ENCODE data around the gene DTNB. TPM values are rescaled to one million over a fixed set of nuclear protein-coding genes. Genes with fewer than 3 reads are reported as not detected.
A peak's percentile ranks its signal among the peaks of the same experiment; 100 is the strongest.

The DTNB gene
- polyA plus RNA-seq, 1 of the 3 experiments (the other 2 are of a cell fraction): 15.3 TPM

- H2AFZ ChIP-seq (ENCODE audit: low read depth): no peak overlapping the region
- WGBS (ENCODE audit: low lambda C conversion rate): 75% methylated on average over 7 of the region's 7 CpGs
Measured at GRCh38 chr2:25349397-25349796, 324.0 kb downstream of the DTNB start.

DNA sequence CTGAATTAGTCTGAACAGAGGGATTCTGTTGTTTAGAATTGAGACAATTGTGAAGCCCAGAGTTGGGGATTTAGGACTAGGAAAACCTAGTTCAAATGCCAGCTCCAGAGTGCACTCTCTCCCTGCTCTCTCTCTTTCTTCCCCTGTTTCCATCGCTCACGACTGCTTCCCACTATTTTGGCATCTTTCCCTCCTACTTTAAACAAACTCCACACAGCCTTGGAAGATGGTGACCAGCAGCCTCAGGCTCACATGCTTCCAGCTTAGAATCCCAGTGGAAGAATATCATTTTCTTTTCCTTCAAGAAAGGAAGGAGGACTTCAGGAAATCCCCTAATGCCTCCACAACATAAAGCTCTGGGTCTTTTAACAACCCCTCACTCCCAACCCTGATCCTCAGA lies 325.5 kb downstream of the DTNB start:
- TF ChIP-seq TAF1 (IDR thresholded peaks at IDR 0.05; ENCODE audit: borderline replicate concordance, low read depth, low read length) (no peak), RCOR1 (IDR thresholded peaks at IDR 0.05; ENCODE audit: low read length) (no peak), ELF1 (IDR thresholded peaks at IDR 0.05) (no peak)
- Histone ChIP-seq H3F3A (replicated peaks; ENCODE audit: insufficient read depth) (no peaks in the 10 kb centered on the region), H2AFZ (ENCODE audit: low read depth) (no peak overlapping the region), H3K4me3 (ENCODE audit: low read depth in 2 of 2, low read length in 1 of 2) (no peak overlapping the region), H3K4me2 (no peak overlapping the region), H3K9me2 (no peaks in the 10 kb centered on the region), H3K4me1 (ENCODE audit: control insufficient read depth in 1 of 2, insufficient read depth in 2 of 2, low read depth in 1 of 2, low read length in 1 of 2) (peaks cover 3 to 9% of the 10 kb centered on the region in 2 experiments; a peak in 2 of 4 replicates), H3K27me3 (ENCODE audit: insufficient read depth) (no peaks in the 10 kb centered on the region), H4K20me1 (ENCODE audit: insufficient read depth) (no peaks in the 10 kb centered on the region), H3K9ac (no peak overlapping the region), H3K79me2 (ENCODE audit: insufficient read depth) (no peaks in the 10 kb centered on the region), H3K27ac (ENCODE audit: low read depth in 2 of 2, low read length in 1 of 2) (no peak overlapping the region), H3K36me3 (replicated peaks in 1 of 2; ENCODE audit: control insufficient read depth in 1 of 2, insufficient read depth in 2 of 2, low read length in 1 of 2) (no peaks in the 10 kb centered on the region), H3K9me3 (no peaks in the 10 kb centered on the region)
- DNase-seq: no peak
- WGBS (ENCODE audit: low lambda C conversion rate): 88% methylated on average over 2 of the region's 2 CpGs
- CTCF ChIA-PET: interaction anchor here (1.0 to 1.6 kb wide), 4 partner anchors 14 to 182 kb away, joined by 3 to 4 read pairs (median 4); no protein-coding TSS in a partner anchor
- POLR2A ChIA-PET: no interaction called here

More at GRCh38 chr2:25349397-25349796, 324.0 kb downstream of the DTNB start:
- no peak for TF ChIP-seq EZH2phosphoT487 (IDR thresholded peaks at IDR 0.05; ENCODE audit: borderline replicate concordance, low read depth)
- TF ChIP-seq TAF1 (IDR thresholded peaks at IDR 0.05; ENCODE audit: borderline replicate concordance, low read depth, low read length): no peak
- no peak for TF ChIP-seq NRF1 (IDR thresholded peaks at IDR 0.05; ENCODE audit: low read depth, low read length)
- CTCF ChIA-PET: interaction anchor here (0.8 to 3.2 kb wide), 4 partner anchors 12 to 183 kb away, joined by 4 to 16 read pairs (median 8); no protein-coding TSS in a partner anchor
- H3F3A ChIP-seq (replicated peaks; ENCODE audit: insufficient read depth): no peaks in the 10 kb centered on the region
- no peak overlapping the region for H3K27ac ChIP-seq (ENCODE audit: low read depth in 2 of 2, low read length in 1 of 2)
- peaks cover 0 to 9% of the 10 kb centered on the region in 2 experiments; a peak in 1 of 4 replicates for H3K4me1 ChIP-seq (ENCODE audit: control insufficient read depth in 1 of 2, insufficient read depth in 2 of 2, low read depth in 1 of 2, low read length in 1 of 2)
- DNase-seq: no peak
- H3K36me3 ChIP-seq (replicated peaks in 1 of 2; ENCODE audit: control insufficient read depth in 1 of 2, insufficient read depth in 2 of 2, low read length in 1 of 2): no peaks in the 10 kb centered on the region
- no peaks in the 10 kb centered on the region for H3K79me2 ChIP-seq (ENCODE audit: insufficient read depth)
- no peaks in the 10 kb centered on the region for H3K27me3 ChIP-seq (ENCODE audit: insufficient read depth)
- no peak overlapping the region for H3K9ac ChIP-seq
- no peak overlapping the region for H3K4me2 ChIP-seq
- POLR2A ChIA-PET: no interaction called here
- no peaks in the 10 kb centered on the region for H3K9me2 ChIP-seq
- H4K20me1 ChIP-seq (ENCODE audit: insufficient read depth): no peaks in the 10 kb centered on the region
- no peaks in the 10 kb centered on the region for H3K9me3 ChIP-seq
- H3K4me3 ChIP-seq (ENCODE audit: low read depth in 2 of 2, low read length in 1 of 2): no peak overlapping the region

- CTCF ChIA-PET: interaction anchor here (0.5 to 5.5 kb wide), 6 partner anchors 15 to 1484 kb away, joined by 3 to 60 read pairs (median 3); no protein-coding TSS in a partner anchor
- Histone ChIP-seq H2AFZ (ENCODE audit: low read depth) (no peak overlapping the region), H3K4me2 (no peak overlapping the region), H3K9me2 (no peaks in the 10 kb centered on the region), H3K4me1 (ENCODE audit: control insufficient read depth in 1 of 2, insufficient read depth in 2 of 2, low read depth in 1 of 2, low read length in 1 of 2) (peaks cover 8 to 9% of the 10 kb centered on the region in 2 experiments; a peak in 2 of 4 replicates), H3K36me3 (replicated peaks in 1 of 2; ENCODE audit: control insufficient read depth in 1 of 2, insufficient read depth in 2 of 2, low read length in 1 of 2) (no peaks in the 10 kb centered on the region), H3K4me3 (ENCODE audit: low read depth in 2 of 2, low read length in 1 of 2) (no peak overlapping the region), H4K20me1 (ENCODE audit: insufficient read depth) (no peaks in the 10 kb centered on the region), H3K27ac (ENCODE audit: low read depth in 2 of 2, low read length in 1 of 2) (no peak overlapping the region), H3K27me3 (ENCODE audit: insufficient read depth) (no peaks in the 10 kb centered on the region), H3K9ac (no peak overlapping the region), H3K9me3 (no peaks in the 10 kb centered on the region), H3K79me2 (ENCODE audit: insufficient read depth) (no peaks in the 10 kb centered on the region), H3F3A (replicated peaks; ENCODE audit: insufficient read depth) (no peaks in the 10 kb centered on the region)
- TF ChIP-seq RAD21 (IDR thresholded peaks at IDR 0.05; ENCODE audit: low read length): no peak
- peak; percentile 40; the same call in 1 of the 2 replicates for TF ChIP-seq FOSL2 (IDR thresholded peaks at IDR 0.05; ENCODE audit: borderline replicate concordance, low read depth)
- TF ChIP-seq MXI1 (IDR thresholded peaks at IDR 0.05; ENCODE audit: low read depth, low read length): no peak
- TF ChIP-seq GATA2 (CRISPR knock-in tag; IDR thresholded peaks at IDR 0.05): no peak
- no peak for TF ChIP-seq TAF1 (IDR thresholded peaks at IDR 0.05; ENCODE audit: borderline replicate concordance, low read depth, low read length)
- TF ChIP-seq, protein P1, sequence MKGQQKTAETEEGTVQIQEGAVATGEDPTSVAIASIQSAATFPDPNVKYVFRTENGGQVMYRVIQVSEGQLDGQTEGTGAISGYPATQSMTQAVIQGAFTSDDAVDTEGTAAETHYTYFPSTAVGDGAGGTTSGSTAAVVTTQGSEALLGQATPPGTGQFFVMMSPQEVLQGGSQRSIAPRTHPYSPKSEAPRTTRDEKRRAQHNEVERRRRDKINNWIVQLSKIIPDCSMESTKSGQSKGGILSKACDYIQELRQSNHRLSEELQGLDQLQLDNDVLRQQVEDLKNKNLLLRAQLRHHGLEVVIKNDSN (IDR thresholded peaks at IDR 0.05; ENCODE audit: borderline replicate concordance, low read depth): peak; percentile 35; the same call in 1 of the 2 replicates
- no peak for TF ChIP-seq RCOR1 (IDR thresholded peaks at IDR 0.05; ENCODE audit: low read length)
- no peak for DNase-seq
- POLR2A ChIA-PET: interaction anchor here (0.6 kb wide), 1 partner anchor 12 kb away, joined by 4 read pairs; no protein-coding TSS in a partner anchor
- 69% methylated on average over 7 of the region's 7 CpGs for WGBS (ENCODE audit: low lambda C conversion rate)
Measured at GRCh38 chr2:25347205-25347815, 326.1 kb downstream of the DTNB start.

Data from SK-N-SH (cell line).